ENCODE results near the gene SRSF5.
"Not testable (repeated sequence)": the region's sequence is repeated elsewhere in the genome, so short reads cannot be mapped to it uniquely, and the experiment has no call there.

The SRSF5 gene
- total RNA-seq: 543 to 1,316 reads per million in 2 donors

DNA sequence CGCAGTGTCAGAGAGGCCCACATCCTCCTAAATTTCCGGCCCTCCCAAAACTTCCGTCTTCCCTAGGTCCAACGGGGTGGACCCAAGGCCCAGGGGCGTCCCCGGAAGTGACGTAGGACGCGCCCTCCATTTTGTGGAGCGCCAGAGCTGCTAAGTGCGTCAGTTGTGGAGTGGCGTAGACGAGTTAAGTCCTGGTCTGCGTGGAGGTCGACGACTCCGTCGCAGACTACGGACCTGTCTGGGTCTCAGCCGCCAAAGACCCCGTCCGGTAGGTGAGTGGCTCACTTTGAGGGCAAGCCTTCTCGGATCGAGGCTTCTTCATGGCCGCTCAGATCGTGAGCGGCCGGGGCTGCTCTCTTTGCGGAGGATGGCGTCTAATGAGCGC, at the start of gene SRSF5:
Gene SRSF5, plus strand, starts transcription at position 159 of the 385 bp plus-strand sequence. CDS start 1,015 bp downstream, outside the sequence.
- DNase-seq: peak; percentile 92

DNA sequence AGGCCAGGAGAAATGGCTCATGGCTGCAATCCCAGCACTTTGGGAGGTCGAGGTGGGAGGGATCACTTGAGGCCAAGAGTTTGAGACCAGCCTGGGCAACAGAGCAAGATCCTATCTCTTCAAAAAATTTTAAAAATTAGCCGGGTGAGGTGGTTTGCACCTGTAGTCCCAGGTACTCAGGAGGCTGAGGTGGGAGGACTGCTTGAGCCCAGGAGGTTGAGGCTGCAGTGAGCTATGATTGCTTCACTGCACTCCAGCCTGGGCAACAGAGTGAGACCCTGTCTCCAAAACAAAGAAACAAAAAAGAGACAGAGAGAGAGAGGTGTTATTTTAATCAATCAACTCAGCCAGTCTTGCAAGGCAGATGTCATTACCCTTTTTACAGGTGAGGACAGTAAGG, 48.3 kb upstream of the SRSF5 start:
- DNase-seq: not testable (repeated sequence)

DNA sequence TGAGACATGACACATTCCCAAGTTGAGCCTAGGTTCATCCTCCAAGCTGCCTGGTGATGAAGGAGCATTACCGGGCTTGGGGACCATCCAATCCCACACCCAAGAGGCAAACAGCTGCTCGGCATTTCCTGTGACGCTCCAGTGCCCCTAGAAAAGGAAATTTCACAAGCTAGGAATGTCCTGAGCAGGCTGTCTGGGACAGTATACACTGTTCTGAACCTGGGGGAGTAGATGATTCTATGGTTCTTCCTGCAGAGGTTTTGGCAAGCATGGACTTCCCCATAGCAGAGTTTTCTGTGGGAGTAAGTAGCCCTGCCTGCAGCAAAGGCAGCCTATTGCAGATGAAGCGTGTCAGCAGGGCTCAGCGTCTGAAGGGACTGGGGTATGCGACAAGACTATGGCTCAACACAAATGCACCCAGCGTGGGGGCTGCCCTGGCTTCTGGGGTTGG, 47.4 kb upstream of the SRSF5 start:
- no peak for DNase-seq

DNA sequence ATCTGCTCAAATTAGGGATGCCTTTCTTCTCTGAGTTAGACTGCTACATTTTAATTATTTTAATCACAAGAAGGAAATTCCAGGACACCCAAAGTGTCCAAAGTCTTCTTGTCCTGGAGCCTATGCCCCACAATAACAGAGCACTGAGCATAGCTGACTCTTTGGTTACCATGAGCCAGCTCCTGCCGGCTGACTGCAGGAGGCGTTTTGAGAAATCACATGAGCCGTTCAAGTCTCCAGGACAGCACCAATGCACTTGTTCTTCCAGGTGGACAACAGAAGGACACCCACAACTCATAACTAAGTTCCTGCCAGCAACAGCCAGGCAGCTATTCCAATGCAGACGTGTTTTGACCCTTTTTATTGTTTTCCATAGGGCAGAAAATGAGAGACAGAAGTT, 46.0 kb upstream of the SRSF5 start:
- no peak for DNase-seq

DNA sequence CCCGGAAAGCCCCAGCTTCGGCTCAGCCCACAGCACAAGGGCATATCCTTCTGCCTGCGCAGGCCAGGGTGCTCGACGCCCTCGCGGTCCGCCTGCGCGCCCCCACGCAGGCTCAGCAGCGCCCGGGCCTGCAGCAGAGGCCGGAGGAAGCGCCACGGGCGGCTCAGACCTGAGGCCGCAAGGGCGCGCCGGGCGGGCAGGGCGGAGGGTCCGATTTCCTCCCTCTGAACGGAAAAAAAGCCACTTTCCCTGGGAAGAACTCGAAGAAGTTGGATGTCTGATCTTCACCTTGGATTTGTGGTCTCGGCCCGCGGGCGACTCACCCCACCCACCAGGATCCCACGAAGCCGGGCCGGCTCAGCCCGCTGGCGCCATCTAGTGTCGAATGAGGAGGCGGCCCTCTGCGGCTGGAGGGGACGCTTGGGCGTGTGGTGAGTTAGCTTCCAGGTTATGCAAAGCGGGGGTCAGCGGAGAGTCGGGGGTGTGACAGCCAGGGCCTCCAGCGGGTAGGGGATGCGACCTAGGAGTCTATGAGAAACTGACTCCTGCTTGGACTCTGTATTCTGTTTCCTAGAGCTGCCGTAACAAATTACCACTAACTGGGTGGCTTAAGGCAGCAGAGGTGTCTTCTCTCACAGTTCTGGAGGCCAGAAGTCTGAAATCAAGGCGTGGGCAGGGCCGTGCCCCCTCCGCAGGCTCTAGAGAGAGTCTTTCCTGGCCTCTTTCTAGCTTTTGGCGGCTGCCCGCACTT, 40.0 kb upstream of the SRSF5 start:
- DNase-seq: peak; percentile 86

DNA sequence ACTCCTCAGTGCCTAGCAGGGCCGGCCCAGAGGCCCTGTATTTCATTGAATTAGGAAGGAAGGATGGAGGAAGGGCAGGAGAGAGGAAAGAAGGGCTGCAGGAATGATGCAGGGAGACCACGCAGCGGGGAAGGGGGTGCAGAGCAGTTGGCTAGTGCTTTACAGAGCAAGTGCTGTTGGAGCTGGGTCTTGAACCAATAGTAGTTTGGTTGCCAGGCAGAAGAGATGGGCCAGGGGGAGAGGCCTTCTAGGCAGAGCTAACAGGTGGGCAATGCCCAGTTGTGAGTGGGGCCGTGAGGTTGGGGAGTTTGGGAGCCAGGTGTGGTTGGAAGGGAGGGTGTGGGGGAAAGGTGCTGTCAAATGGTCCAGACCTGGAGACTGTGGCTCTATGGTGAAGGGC, 39.1 kb upstream of the SRSF5 start:
- no peak for DNase-seq

DNA sequence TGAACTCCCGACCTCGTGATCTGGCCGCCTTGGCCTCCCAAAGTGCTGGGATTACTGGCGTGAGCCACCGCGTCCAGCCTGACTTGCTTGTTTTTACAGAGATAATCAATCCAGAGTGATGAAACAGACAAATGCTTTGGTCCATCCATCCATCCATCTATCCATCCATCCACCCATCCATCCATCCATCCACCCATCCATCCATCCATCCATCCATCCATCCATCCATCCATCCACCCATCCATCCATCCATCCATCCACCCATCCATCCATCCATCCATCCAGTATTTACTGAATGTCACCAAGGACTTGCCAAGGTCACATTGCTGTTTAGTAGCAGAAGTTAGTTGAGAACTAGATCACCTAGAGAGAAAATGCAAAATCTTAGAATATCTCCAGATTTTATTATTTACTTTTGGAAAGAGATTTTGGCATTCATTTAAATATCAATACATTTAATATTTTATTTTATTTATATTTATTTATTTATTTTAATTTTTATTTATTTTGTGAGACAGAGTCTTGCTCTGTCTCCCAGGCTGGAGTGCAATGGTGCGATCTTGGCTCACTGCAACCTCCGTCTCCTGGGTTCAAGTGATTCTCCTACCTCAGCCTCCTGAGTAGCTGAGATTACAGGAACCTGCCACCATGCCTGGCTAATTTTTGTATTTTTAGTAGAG, 34.9 kb upstream of the SRSF5 start:
- not testable (repeated sequence) for DNase-seq

DNA sequence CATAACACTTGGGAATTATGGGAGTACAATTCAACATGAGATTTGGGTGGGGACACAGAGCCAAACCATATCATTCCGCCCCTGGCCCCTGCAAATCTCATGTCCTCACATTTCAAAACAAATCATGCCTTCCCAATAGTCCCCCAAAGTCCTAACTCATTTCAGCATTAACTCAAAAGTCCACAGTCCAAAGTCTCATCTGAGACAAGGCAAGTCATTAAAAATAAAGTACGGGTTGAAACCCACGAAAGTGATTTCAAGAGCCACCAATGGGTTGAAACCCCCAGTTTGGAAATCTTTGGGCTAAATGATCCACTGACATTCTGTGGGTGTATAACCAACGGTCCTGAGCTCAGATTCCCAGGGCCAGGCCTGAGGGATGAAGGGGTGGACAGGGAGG, 30.5 kb upstream of the SRSF5 start:
- DNase-seq: not testable (repeated sequence)

DNA sequence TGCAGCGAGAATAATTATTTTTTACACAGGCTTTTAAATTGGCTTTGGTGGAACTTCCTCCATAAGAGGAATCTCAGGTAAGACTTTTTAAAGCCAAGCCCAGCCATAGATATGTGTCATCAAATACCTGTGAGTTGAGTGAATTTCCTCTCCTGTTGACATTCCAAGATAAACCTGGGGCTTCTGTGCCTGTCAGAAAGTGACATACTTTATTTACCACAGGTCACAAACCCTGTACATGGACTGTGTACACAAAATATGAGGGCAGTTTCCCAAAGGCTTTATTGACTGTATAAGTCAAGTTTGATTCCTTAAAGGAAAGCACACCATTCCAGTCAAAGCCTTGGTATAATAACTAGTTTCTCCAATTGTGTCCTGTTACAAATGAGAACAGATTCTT, 25.9 kb upstream of the SRSF5 start:
- no peak for DNase-seq

DNA sequence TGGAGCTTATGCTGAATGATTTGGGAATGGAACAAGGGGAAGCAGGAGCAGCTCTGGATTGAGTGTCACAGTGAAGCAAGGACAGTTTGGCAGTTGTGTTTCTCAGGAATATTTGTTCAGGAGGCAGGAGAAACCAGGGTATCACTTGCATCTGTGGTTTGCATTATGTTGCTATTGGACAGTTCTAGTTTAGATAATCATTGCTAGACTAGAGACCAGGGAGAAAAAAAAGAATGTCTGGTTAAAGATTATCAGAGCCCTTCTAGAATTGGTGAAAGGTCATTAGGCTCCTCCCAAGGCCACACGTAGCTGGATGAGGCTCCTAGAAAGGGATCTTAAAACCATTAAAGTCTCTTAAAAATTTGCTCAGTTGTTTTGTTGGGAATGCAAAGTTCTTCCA, 17.0 kb upstream of the SRSF5 start:
- DNase-seq: no peak

DNA sequence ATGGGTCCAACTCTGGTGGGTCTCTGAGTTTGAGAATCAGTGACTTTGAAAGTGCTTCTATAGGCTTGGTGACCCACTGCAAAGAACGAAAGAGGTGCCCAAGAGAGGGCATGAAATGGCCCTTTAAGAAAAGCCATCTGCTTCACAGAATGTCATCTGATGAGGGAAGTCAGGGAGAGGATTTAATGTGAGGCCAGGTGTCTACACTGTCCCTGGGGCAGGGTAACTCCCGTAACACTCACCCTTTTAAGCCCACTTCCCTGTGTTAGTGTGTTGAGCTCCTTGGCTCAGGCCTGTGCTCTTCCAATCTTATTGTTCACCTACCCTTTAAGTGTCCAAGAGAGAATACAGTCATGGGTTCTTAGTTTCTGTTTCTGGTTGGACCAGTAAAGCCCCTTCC, 16.4 kb upstream of the SRSF5 start:
- DNase-seq: no peak

DNA sequence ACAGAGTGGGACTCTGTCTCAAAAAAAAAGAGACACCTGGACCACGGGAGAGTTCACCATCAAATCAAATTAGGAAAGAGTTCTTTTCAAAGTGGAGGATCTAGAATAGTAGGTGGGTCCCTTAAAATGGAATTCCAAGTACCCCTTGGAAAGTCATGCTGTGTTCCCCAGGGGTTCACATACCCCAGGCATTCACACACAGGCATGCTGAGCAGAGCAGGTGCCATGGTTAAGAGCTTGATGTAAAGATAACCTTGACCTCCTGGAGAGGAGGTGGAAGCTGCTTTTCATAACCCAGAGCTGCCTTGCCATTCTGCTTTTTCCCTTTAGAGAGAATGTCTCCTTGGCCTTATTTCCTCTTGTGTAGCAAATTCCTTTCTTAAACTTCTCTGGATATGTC, 14.2 kb upstream of the SRSF5 start:
- no peak for DNase-seq

DNA sequence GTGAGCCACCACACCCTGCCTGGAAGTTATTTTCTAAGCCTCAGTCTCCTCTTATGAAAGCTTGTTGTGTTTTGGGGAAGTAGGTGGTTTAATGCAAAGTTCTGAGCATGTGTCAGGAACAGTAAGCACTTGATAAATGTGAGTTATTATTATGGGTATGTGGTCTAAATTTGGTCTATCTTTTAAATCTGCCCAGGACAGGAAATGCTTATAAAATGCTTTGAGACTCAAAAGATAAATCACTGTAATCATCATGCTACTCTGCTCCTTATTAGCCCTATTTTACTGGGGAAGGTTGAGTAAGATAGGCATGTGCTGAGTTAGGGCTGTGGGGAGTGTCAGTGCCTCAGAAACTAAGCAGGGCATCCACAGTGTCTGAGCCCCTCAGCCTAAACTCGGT, 13.1 kb upstream of the SRSF5 start:
- DNase-seq: no peak

DNA sequence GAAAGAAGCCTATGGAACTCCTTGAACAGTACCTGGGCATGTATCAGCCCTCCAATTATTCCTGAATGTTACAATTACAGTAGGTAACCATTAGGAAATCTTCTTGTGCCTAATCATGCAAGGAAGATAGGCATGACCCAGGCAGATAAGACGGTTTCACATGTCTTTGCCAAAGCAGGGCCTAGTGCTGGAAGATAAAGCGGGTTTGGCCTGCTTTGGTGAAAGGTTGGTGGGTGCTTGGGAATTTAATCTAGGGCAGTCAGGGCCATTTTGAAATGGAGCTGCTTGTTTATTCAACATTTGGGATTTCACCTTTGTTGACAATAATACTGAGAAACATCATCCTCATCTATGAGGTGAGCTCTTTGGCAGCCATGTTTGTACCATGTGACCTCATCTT, 12.5 kb upstream of the SRSF5 start:
- no peak for DNase-seq

DNA sequence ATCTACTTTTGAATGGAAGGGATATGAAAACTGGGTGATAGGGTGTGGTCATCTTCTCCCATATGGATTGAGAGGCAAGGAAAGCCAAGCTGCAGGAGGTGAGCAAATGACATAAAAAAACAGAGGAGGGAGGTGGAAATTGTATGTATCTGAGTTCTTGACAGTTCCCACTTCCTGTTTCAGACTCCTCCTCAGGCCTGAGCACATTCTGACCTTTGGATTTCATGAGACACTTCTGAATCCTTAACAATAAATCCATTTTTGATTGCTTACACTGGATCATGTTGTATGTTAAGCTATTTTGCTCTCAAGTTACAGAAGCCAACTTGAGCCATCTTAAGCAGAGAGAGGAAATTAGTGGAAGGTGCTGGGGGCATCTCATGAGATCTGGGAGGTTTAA, 11.6 kb upstream of the SRSF5 start:
- DNase-seq: no peak

DNA sequence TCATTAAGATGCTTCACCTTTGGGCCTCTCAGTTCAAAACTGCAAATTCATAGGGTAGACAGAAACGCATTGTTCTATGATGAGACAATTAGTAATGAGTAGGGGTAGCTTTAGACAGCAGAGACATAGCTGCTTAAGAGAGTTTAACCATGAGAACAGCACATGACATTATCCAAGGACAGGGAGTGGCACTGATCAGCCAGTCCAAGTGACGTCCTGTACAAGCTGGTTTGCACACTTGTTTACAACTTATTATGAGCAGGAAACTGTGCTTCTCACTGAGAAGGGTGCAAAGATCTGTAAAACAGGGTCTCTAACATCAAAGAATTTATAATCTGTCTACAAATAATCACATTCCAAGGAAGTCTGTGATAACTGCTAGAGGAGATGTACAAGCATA, 11.2 kb upstream of the SRSF5 start:
- no peak for DNase-seq

DNA sequence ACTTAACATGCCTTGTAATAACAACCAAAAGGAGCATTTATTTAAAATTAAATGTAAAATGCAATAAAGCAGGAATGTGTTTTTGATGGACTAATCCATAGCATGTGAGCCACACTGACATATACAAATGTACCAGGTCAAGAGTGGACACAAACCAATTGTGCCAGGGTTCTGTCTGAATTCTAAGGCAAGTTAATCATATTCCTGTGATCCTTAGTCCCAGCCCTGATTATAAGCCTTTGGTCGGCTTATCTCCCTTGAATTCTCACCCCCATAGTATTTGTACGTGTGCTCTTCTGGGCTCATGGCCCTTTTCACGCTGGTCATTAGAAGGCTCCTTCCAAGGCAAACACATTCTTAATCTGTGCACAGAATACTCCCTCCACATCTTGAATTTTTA, 10.6 kb upstream of the SRSF5 start:
- DNase-seq: no peak

DNA sequence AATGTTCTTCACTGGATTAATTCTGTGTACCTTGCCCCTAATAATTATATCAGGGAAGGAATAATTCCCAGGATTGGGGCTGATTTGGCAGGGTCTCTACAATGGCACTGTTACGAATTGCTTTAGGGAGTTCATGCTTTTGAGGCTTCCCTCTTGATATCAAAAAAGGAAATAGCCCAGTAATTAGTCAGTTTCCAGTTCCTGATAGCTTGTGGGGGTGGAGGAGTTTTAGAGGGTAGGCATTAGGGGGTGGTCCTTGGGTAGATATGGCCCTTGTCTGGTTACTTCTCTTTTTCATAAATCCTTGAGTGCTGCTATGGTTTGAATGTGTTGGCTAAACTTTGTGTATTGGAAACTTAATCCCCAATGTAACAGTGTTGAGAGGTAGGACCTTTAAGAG, 6.1 kb upstream of the SRSF5 start:
- no peak for DNase-seq

DNA sequence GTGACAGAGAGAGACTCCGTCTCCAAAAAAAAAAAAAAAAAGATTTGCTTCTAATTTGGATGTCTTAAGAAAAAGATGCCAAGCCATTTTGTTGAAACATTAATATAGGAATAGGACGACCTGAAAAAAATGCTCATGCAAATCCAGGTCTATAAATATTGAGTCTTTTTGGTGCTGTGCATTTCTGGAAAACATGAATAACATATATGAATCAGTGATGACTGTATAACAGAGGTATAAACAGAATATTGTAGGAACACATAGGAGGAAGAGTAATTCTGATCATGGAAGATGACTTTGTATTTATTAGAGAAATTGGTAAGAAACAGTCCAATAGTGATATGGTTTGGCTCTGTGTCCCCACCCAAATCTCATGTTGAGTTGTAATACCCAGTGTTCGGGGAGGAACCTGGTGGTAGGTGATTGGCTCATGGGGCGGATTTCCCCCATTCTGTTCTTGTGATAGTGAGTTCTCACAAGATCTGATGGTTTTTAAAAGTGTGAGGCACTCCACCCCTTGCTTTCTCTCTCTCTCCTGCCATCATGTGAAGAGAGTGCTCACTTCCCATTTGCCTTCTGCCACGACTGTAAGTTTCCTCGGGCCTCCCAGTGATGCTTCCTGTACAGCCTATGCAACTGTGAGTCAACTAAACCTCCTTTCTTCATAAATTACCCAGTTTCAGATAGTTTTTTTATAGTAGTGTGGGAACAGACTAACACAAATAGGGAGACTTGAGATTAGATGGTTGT, 3.0 kb upstream of the SRSF5 start:
- no peak for DNase-seq

DNA sequence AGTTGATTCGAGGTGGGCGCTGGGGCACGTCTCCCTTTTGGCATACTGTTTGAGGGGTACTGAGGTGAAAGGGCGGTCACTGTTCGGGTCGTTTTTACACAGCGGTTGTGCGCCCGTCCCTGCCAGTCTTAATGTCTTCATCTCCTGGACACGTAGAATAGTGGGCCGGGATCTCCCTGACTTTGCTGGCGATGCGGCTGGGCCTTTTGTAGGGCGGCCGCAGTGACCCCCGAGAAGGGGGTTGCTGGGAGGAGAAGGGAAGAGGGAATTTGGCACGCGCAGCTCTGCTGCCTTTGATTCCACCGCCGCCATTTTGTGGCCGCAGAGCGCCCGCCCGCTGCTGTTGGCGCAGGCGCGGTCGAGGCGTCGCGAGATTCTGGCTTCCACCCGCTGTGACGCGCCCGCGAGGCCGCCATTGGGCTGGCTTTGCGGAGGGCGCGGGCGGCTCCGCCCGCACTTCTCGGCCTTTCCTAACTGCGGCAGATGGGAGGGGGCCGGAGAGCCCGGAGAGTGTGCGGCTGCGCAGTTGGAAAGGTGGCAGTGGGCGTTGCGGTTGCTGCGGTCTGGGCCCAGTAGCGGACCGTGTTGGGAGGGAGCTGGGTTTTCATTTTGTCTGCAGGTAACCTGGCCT, 542 bp downstream of the SRSF5 start:
- DNase-seq: peak; percentile 81

DNA sequence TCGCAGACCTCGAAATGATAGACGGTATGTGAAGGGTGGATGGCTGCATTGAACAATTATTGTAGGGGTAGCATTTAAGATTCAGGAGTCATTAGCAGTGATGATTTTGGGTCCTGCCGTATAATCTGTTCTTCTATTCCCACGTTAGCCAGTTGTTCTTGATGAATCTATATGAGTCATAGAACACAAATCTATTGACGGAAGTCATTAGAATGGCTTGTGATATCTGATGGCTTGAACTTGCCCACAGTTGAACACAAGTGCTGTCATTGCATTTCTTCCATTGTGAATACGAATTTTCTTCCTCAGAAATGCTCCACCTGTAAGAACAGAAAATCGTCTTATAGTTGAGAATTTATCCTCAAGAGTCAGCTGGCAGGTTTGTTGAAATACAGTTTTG, 1.9 kb downstream of the SRSF5 start:
- DNase-seq: no peak

DNA sequence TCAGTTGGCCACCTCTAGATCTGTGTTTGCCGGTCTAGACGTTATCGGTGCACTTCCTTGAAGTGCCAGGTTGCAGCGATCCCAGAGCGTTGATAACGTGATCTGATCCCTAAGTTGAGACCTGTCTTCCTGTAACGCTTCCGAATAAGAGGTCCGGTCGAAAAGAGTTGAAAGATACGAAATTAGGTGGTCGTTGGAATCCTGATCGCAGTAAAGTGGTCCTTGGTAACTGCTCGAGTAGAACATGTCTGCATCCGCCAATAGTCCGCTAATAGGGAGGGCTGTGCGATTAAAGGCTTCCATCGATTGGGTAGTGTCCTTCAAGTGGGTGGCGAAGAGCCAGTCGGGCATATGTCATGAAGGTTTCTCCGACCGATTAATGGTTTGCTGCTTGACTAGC, 2.7 kb downstream of the SRSF5 start:
- DNase-seq: no peak

DNA sequence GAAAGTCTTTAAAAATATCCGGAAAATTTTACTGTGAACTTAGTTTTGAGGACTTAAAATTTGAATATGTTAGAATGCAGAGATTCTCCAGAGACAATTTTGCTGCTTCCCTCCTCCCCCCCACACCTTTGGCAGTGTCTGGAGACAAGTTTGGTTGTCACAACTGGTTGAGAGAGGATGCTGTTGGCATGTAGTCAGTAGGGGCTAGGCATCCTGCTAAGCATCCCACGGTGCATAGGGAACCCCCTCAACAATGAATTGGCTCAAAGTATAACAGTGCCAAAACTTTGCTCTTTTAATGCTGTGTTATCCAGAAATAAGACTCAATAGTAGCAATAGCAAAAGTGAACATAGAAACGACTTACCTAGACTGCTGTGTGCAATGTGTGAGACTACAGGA, 3.6 kb downstream of the SRSF5 start:
- DNase-seq: no peak

Data from T-helper 9 cell (primary cell).